ENCODE data around the gene ST7L.

DNA sequence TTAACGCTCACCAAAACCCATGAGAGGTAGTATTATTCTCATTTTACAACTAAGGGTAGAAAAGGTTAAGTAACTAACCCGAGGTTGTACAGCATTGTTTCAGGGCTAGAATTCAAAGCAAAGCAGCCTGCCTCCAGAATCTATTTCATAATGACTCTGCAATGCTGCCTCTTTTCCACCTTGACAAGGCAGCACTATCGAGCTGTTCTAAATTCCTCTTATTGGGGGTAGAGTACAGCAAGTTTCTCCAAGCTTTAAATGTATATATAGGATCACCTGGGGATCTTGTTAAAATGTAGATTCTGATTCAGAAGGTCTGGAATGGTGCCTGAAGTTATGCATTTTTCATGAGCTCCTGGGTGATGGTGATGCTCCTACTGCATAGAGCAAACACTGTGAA is 80.1 kb downstream of the ST7L start:
- TF ChIP-seq, protein P1, sequence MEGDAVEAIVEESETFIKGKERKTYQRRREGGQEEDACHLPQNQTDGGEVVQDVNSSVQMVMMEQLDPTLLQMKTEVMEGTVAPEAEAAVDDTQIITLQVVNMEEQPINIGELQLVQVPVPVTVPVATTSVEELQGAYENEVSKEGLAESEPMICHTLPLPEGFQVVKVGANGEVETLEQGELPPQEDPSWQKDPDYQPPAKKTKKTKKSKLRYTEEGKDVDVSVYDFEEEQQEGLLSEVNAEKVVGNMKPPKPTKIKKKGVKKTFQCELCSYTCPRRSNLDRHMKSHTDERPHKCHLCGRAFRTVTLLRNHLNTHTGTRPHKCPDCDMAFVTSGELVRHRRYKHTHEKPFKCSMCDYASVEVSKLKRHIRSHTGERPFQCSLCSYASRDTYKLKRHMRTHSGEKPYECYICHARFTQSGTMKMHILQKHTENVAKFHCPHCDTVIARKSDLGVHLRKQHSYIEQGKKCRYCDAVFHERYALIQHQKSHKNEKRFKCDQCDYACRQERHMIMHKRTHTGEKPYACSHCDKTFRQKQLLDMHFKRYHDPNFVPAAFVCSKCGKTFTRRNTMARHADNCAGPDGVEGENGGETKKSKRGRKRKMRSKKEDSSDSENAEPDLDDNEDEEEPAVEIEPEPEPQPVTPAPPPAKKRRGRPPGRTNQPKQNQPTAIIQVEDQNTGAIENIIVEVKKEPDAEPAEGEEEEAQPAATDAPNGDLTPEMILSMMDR (conservative IDR thresholded peaks at IDR 0.05), result no peak
- TF ChIP-seq EZH2 (IDR thresholded peaks at IDR 0.05; ENCODE audit: low read depth), result no peak
